ENCODE measurements around the gene PCDHA10.

PCDHA10 gene

GRCh38 chr5:140916325-140916724 lies 60.6 kb downstream of the PCDHA10 start:
- no peak overlapping the region for H3K4me3 ChIP-seq (ENCODE audit: low read depth in 1 of 5, low read length in 5 of 5)
- no peak overlapping the region for H3K9ac ChIP-seq (ENCODE audit: low read length in 5 of 5)
- H3K9me3 ChIP-seq (ENCODE audit: control insufficient read depth in 5 of 5, low read length in 5 of 5) = peaks cover 0 to 13% (median 5%) of the 10 kb centered on the region in 5 donors
- no peaks in the 10 kb centered on the region for H3K4me1 ChIP-seq (ENCODE audit: control insufficient read depth in 5 of 5, insufficient read depth in 5 of 5, low read length in 5 of 5)
- no peak overlapping the region for H3K27ac ChIP-seq (ENCODE audit: low read depth, low read length)
- no peaks in the 10 kb centered on the region for H3K27me3 ChIP-seq (ENCODE audit: control insufficient read depth in 5 of 5, insufficient read depth in 4 of 5, low read length in 5 of 5)
- no peaks in the 10 kb centered on the region for H3K36me3 ChIP-seq (ENCODE audit: control insufficient read depth in 5 of 5, insufficient read depth in 5 of 5, low read length in 5 of 5)
